Measurements from ENCODE around the gene TBC1D5. TPM values are rescaled to one million over a fixed set of nuclear protein-coding genes. Genes with fewer than 3 reads are reported as not detected.

TBC1D5 gene
- total and polyA plus RNA-seq, 8 donors, result 47.4 to 74.8 (median 55.3) TPM

DNA sequence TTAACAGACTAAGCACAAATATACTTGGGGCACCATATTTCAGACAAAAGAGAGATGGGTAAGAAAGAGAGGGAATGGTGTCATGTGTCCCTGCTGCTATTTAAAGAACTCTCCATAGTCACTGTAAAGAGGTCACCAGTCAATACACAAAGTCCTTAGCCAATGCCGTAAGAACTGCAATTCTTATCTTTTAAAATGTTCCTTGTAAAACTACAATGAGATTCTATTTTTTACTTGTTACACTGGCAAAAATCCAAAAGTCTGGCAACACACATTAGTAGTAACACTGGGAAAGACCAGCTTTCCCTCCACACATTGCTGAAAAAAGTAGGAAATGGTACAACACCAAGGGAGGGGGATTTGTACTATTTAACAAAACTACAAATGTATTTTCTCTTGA lies 189.4 kb downstream of the TBC1D5 start:
- intact Hi-C loops (cut with DNase I), result no loop called here
- peak in 1 of 4 donors; percentile 17 for DNase-seq
- TF ChIP-seq CTCF (IDR thresholded peaks at IDR 0.05), result no peak
- no peak overlapping the region for H3K27ac ChIP-seq
- no peaks in the 10 kb centered on the region for H3K27me3 ChIP-seq
- H3K4me3 ChIP-seq, result no peak overlapping the region
- no peaks in the 10 kb centered on the region for H3K4me1 ChIP-seq
- ATAC-seq, result peak; percentile 34
- H3K9me3 ChIP-seq, result no peaks in the 10 kb centered on the region
- H3K36me3 ChIP-seq, result no peaks in the 10 kb centered on the region

GRCh38 chr3:17552351-17552750 lies 190.1 kb downstream of the TBC1D5 start:
- H3K9me3 ChIP-seq, result no peaks in the 10 kb centered on the region
- intact Hi-C loops (cut with DNase I), result no loop called here

DNA sequence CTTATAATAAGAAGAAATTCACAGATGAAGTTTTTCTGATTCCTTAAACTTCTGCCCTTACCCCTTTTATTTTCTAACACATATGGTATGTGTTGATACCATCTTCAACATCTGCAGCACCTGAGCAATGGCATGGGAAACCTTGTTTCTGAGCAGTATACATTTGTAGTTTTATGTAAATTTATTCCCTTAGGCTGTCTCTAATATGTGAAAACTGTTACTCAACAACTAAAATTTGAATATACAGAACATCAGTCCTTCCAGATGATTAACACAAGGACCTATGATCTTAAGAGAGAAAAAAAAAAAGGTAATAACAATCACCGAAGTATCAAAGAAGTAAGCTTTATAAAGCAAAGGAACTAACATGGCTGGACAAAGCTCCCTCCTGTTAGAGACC lies 190.5 kb downstream of the TBC1D5 start:
- intact Hi-C loops (cut with DNase I), result no loop called here

More at GRCh38 chr3:17552351-17552750, 190.1 kb downstream of the TBC1D5 start:
- Histone ChIP-seq H3K36me3 (no peaks in the 10 kb centered on the region), H3K27ac (no peak overlapping the region), H3K4me3 (no peak overlapping the region), H3K4me1 (no peaks in the 10 kb centered on the region), H3K27me3 (no peaks in the 10 kb centered on the region)
- DNase-seq, result no peak
- no peak for TF ChIP-seq CTCF (IDR thresholded peaks at IDR 0.05)
- no peak for ATAC-seq

DNA sequence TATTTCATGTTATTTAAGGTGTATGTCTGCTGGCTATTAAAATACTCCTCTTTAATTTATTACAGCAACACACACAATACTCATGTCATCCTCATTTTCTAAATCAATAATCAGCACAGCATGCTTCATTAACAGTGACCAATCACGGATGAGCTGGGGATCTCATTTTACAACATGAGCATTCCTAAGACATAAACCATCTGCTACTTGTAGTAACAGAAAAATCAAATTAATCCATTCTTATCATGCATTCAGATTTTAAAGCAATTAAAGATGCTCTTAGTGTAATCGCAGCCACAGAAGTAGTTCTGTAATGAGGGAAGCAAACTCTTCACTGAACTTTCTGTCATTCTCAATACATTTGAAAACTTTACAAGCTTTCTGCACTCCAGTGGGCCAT lies 191.1 kb downstream of the TBC1D5 start:
- no peaks in the 10 kb centered on the region for H3K36me3 ChIP-seq
- no peak for TF ChIP-seq CTCF (IDR thresholded peaks at IDR 0.05)
- no peaks in the 10 kb centered on the region for H3K9me3 ChIP-seq
- H3K27me3 ChIP-seq, result no peaks in the 10 kb centered on the region
- H3K4me3 ChIP-seq, result no peak overlapping the region
- no peaks in the 10 kb centered on the region for H3K4me1 ChIP-seq
- no peak overlapping the region for H3K27ac ChIP-seq
- ATAC-seq (no peak), DNase-seq (peak in 1 of 4 donors; percentile 5)
- intact Hi-C loops (cut with DNase I), result no loop called here

More for the DNA sequence above, 190.5 kb downstream of the TBC1D5 start:
- ATAC-seq (no peak), DNase-seq (no peak)
- H3K36me3 ChIP-seq, result no peaks in the 10 kb centered on the region
- H3K9me3 ChIP-seq, result no peaks in the 10 kb centered on the region
- H3K27ac ChIP-seq, result no peak overlapping the region
- no peaks in the 10 kb centered on the region for H3K4me1 ChIP-seq
- H3K27me3 ChIP-seq, result no peaks in the 10 kb centered on the region
- no peak for TF ChIP-seq CTCF (IDR thresholded peaks at IDR 0.05)
- no peak overlapping the region for H3K4me3 ChIP-seq

DNA sequence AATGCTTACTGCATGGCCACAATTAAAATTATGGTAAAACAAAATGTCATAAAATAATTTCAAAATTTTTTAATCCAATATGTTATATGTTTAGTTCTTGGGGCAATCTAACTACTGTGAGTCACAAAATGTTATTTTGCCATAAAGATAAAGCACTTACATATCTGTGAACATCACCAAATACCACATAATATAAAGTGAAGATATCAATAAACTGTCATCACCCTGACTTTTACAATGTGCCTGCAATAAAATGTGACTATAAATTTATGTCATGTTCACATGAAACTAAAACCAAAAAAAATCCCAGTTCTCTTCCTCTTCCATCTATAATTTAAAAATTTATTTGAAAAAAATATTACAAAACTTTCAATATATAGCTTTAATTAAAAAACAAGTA lies 191.8 kb downstream of the TBC1D5 start:
- intact Hi-C loops (cut with DNase I), result no loop called here
- no peak for ATAC-seq
- no peak for TF ChIP-seq CTCF (IDR thresholded peaks at IDR 0.05)

More for the DNA sequence above, 191.8 kb downstream of the TBC1D5 start:
- Histone ChIP-seq H3K9me3 (no peaks in the 10 kb centered on the region), H3K4me3 (no peak overlapping the region), H3K27ac (no peak overlapping the region), H3K27me3 (no peaks in the 10 kb centered on the region), H3K36me3 (no peaks in the 10 kb centered on the region), H3K4me1 (no peaks in the 10 kb centered on the region)
- DNase-seq, result no peak
